Myocyte (in vitro differentiated cells): ENCODE results near the gene MRPL1. TPM values are rescaled to one million over a fixed set of nuclear protein-coding genes. Genes with fewer than 3 reads are reported as not detected.
A peak's percentile ranks its signal among the peaks of the same experiment; 100 is the strongest.

Source experiments
- DNase-seq: peaks from one replicate; pipeline ENCODE4 v3.0.0-alpha.2; 2012; ENCODE audit warnings: low read depth
- polyA plus RNA-seq: library from polyadenylated mRNA; unstranded; fragments of >200 nt; gene quantifications from one replicate; pipeline ENCODE4 v1.2.1, GENCODE V29; 2012; ENCODE audit warnings: missing spikeins
- total RNA-seq: library from RNA; depleted of rRNA; stranded (reverse); fragments of >200 nt; gene quantifications from 2 replicates; pipeline ENCODE4 v1.2.3, GENCODE V29; 2014

MRPL1 gene
- total RNA-seq: 29.1 and 32.9 TPM in 2 replicates
- polyA plus RNA-seq: 11.7 TPM

DNA sequence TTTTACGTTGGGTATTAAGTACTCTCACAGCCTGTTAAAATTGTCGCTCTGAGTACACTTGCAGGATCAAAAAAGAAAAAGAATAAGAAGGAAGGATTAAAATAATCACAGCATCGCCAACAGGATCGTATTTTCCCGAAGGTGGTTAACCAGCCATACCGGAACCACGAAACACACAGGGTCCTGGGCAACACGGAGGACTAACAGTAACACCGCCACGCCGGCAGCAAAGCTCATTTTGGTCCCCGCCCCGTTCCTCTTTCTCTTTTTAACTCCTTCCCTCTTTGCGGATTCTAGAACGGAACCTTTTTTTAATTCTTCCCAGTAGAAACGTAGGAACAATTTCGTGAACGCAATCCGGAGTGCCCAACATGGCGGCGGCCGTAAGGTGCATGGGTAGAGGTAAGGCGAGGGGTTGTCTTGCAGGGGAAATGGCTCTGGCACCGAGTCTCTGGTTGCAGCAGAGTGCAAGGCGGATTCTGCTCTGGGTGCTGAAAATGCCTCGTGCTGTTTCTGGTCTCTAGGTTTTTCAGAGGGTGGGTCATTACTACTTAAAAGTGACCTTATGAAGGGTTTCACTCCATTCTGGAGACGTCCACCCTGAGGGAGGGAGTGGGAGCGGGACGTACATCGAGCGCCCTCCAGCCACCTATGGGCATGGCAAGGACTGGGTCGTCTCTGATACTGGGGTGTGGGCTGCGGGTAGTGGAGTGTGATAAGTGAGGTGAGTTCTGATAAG is at the start of gene MRPL1:
Gene MRPL1 (plus strand): TSS at position 353 of the 739 bp plus-strand sequence. CDS start 19 bp downstream, at position 372.
- DNase-seq: peak; percentile 96

DNA sequence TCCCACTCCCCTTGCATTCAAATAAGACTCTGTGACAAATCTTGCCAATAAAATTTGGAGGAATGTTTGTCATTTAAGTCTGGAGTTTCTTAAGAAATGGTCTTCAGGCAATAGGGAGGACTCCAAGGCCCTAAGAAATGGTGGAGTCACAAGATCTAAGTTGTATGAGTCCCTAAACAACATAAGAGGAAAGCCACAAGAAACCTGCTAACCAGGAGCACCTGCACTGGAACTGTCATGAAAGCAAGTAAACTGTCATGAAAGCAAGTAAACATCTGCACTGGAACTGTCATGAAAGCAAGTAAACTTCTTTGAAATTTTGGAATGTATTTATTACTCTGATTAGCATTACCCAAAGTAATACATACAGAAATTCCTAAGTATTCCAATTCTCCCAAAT is 47.0 kb upstream of the MRPL1 start:
- DNase-seq: no peak

DNA sequence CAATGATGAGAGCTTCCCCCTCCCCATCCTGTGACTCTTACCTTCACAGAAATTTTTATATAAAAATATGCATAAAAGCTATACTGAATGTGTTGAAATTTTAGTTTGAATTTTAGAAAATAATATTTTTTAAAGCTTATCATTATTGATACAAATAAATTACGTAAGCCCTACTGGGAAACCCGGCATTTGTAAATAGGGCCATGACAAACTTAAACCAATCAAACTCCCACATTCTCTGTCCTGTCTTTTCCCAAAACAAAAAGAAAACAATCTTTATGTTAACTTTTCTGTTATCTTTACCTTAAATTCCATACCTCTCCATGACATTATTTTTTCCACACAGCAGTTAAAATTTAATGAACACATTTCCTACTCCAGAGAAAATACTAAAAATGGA is 46.1 kb upstream of the MRPL1 start:
- DNase-seq: no peak

DNA sequence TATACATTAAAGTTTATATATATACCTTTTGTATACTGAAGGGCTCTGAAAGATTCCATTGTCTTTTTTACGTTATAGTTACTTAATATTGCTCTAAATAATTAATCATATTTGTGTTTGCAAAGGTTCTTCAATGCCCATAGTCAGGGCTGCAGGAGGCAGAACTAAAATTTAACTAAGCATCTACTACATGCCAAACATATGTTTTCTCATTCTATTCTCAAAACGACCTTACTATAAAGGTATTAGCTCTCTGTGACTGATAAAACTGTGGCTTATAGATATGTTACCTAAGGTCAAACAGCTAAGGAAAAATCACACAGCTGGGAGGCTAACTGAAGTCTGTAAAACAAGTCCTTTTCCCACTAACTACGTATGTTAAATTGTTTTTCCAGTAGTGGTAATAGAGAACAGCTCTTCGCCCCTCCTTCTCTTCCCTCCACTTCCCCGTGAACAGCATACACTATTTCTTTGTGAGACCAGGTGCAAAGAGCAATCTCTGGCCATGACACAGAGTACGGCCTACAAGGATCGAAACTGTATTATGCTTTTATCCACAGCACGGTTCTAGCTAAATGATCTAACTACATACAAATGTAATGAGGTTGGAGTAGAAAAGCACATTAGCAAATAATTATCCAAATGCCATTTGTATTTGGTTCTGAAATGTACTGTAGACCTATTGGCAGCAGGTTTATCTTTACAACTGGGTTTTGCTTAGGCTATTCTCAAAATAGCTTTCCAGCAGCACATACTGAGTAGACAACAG is 45.1 kb upstream of the MRPL1 start:
- peak; percentile 25 for DNase-seq

DNA sequence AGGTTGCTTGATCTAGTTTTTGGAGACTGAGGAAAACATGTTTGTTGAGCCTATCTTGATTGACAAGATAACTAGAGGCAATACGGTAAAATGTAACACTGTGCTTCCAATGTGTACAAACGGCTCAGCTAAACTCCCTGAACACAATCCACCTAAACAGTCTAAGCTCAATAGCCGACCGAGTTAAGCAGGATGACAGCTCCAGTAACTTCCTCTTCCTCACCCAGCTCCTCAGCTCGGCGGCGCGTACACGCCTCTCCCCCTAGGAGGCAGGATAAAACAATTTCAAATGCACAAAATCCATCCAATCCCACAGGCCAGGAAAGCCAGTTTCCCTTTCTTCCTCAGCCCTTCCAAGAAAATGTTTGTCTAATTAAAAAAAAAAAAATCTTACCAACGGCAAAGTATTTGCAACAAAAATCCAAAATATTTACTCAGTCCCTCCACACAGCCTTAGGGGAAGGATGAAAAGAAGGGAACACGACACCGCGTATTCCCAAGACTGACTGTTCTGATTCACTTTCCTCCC is 44.5 kb upstream of the MRPL1 start:
- DNase-seq: peak; percentile 86

- DNase-seq: peak; percentile 70
Observed at GRCh38 chr4:77818602-77819403, 43.8 kb upstream of the MRPL1 start, which contains the start of gene CNOT6L. TSS of gene CNOT6L (minus strand) at chr4:77819368. CDS start at chr4:77819308, 60 bp downstream.

GRCh38 chr4:77819404-77819842 is 43.2 kb upstream of the MRPL1 start:
- DNase-seq: no peak

DNA sequence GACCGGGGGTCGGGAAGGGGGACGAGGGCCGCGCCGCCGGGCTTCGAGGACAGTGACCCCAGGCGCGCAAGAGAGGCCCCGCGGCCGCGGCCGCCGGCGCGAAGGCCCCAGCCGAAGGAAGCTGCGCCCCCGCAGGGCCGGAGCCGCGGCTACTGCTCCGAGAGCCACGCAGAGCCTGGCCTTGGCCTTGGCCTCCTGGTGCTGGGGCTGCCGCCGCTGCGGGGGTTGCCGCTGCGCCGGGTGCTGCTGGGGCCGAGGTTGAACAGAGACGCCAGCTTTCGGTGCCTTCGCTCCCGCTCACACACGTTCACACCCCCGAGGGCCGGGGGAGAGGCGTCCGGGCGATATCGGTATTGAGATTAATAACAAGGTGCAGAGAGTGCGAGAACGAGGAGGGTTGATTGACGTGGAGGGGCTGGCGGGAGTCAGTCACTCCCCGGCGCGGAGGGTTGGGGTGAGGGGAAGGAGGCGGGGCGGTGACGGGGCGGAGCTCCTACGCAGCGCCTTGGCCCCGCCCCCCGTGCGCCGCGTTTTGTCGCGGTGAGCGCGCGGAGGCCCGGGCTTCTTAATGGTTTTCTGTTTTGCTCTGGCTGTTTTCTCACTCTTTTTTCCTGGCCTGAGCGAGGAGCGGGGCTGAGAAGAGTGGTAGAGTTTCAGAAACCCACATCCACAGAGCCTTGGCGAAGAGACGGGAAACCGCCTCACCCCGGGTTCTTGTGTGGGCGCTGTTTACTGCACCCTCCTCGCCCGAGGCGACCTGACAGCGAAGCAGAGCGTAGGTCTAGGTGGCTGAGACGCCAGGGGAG is 42.6 kb upstream of the MRPL1 start:
- DNase-seq: peak; percentile 87

DNA sequence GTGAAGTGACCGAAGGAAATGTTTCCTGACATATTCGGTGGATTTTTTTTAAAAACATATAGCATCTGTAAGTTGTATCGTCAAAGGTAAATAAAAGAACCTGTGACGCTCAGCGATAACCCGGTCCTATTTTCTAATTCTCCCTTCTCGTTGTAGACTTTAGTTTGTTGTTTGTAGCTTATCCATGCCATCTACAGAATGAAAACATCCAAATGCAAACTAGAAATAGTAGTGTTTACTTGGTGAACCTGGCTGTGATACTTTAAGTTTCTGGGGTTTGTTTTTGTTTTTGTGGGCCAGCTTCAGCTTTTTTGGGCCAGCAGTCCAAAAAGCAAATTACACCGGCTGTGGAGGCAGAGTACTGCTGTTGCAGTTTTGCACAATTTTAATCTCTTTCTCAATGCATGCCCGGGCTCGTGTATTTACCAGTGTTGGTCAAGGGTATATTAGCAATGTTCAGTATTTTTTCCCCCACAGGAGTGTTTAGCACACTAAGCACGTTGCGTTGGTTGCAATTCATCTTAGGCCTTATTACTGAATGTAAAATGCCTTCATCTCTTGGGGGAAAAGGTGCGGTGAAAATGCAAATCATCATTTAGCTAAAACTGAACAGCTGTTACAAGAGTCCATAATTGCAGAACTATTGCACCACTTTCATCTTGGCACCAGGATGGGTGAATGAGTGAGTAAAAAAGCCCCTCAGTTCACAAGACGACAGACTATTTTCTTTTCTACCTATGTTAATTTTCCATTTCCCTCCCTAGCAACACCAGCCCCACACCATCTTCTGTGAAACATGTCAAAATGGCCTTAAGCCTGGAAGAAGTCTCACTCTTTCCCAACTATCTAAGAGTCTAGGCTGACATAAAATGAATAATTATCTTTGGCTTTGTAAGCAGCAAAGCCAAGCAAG is 41.7 kb upstream of the MRPL1 start:
- peak; percentile 6 for DNase-seq

DNA sequence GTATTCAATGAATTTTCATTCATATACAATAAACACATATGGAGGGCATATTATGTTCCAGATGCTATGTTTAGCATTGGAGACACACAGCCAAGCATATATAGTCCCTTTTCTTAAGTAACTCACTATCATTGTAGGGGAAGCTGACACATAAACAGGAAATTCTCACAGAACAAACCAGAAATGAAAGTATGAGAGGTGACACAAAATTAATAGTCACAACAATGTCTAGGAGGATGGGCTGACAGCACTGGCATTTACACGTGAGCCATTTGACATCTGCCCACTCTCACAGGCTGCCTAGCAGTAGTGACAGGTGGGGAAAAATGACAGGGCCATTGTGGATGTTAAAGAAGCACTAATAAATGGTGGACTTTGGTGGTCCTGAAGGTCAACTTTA is 40.9 kb upstream of the MRPL1 start:
- no peak for DNase-seq

GRCh38 chr4:77826275-77826674 is 36.4 kb upstream of the MRPL1 start:
- no peak for DNase-seq

DNA sequence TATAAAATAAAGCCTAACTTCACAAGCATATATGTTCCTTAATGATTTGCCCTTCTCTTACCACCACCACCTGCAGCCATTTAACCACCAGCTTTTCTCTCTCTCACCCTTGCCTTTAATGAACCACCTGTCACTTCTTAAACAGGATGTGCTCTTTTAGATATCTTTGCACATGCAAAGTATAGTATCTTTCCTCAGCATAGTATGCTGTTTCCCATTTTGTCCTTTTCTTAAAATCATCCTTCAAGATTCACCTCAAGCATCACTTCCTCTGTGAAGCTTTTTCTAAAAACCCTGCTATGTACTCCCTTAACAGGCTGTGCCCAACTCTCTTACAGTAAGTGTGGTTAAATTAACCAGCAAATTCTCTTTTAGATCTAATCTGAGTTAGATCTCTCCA is 35.3 kb upstream of the MRPL1 start:
- DNase-seq: no peak

DNA sequence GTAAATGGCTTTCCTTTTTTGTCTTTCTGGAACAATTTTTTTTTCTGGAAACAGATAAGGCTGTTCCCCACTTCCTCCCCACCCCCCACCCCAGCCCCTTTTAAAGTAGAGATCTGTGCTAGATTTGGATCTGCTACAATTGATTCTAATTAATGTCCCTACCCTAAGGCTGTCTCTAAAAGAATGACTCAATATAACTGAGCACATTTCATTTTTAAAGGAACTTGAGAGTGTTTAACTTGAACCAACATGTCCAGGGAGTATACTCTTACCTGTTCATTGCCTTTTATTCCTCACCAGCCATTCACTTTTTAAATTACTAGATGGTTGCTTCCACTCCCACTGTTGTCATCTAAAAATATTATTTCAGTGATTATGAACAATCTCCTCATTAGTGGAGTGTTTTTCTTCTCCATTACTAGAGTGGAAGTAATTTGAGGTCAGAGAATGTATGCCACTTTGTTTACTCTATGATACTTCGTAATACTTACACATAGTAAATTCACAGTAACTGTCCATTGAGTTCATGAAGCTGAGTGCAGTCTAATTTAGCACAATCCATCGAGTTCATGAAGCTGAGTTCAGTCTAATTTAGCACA is 29.4 kb upstream of the MRPL1 start:
- no peak for DNase-seq

GRCh38 chr4:77834403-77834802 is 28.2 kb upstream of the MRPL1 start:
- no peak for DNase-seq

GRCh38 chr4:77843628-77844027 is 19.0 kb upstream of the MRPL1 start:
- DNase-seq: no peak

- DNase-seq: no peak
Observed at GRCh38 chr4:77844363-77844762, 18.3 kb upstream of the MRPL1 start.

GRCh38 chr4:77845400-77845799 is 17.2 kb upstream of the MRPL1 start:
- DNase-seq: no peak

DNA sequence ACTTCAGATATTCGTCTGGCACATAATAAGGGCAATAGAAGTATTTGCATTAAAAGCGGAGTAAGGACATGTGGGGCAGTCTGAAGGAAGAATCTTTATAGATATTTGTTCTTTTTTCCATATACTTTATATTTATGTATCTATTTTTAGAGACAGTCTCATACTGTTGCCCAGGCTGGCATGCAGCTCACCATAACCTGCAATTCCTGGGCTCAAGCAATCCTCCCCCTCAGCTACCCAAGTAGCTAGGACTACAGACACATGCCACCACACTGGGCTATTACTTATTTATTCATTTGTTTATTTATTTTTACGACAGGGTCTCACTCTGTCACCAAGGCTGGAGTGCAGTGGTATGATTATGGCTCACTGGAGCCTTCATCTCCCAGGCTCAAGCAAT is 16.7 kb upstream of the MRPL1 start:
- no peak for DNase-seq

GRCh38 chr4:77848508-77848907 is 14.1 kb upstream of the MRPL1 start:
- DNase-seq: no peak
